ENCODE results near the gene ZFR.
"Not testable (repeated sequence)": the region's sequence is repeated elsewhere in the genome, so short reads cannot be mapped to it uniquely, and the experiment has no call there.

The ZFR gene

GRCh38 chr5:32315221-32316014 lies 129.1 kb downstream of the ZFR start:
- no peaks in the 10 kb centered on the region for H3K9me3 ChIP-seq
- no peak for TF ChIP-seq CTCF (IDR thresholded peaks at IDR 0.05; ENCODE audit: low read depth, low read length)
- H3K4me1 ChIP-seq: no peaks in the 10 kb centered on the region
- H3K36me3 ChIP-seq: no peaks in the 10 kb centered on the region
- no peaks in the 10 kb centered on the region for H3K27me3 ChIP-seq
- no peak overlapping the region for H3K4me3 ChIP-seq (ENCODE audit: low read depth, low read length)
- no peak for DNase-seq

- no peak for TF ChIP-seq CTCF (IDR thresholded peaks at IDR 0.05; ENCODE audit: low read depth, low read length)
- DNase-seq: no peak
- H3K4me1 ChIP-seq: no peaks in the 10 kb centered on the region
- H3K4me3 ChIP-seq (ENCODE audit: low read depth, low read length): no peak overlapping the region
- no peaks in the 10 kb centered on the region for H3K27me3 ChIP-seq
- no peaks in the 10 kb centered on the region for H3K9me3 ChIP-seq
- no peaks in the 10 kb centered on the region for H3K36me3 ChIP-seq
These were observed 129.9 kb downstream of the ZFR start for GRCh38 chr5:32314658-32315057.

GRCh38 chr5:32314152-32314488 lies 130.4 kb downstream of the ZFR start:
- not testable (repeated sequence) for H3K9me3 ChIP-seq; H3K4me3 ChIP-seq (ENCODE audit: low read depth, low read length); H3K4me1 ChIP-seq; H3K27me3 ChIP-seq; DNase-seq; H3K36me3 ChIP-seq

- peak; percentile 100 for DNase-seq
- Histone ChIP-seq H3K36me3 (no peaks in the 10 kb centered on the region), H3K9me3 (no peaks in the 10 kb centered on the region), H3K27me3 (no peaks in the 10 kb centered on the region), H3K4me1 (no peaks in the 10 kb centered on the region), H3K4me3 (ENCODE audit: low read depth, low read length) (peak within 1 kb of the TSS; percentile 71)
- TF ChIP-seq CTCF (IDR thresholded peaks at IDR 0.05; ENCODE audit: low read depth, low read length): no peak
These were observed 131.8 kb downstream of the ZFR start, which contains the start of gene MTMR12 for GRCh38 chr5:32312595-32313332. MTMR12 (minus strand) TSS chr5:32312939; CDS start chr5:32312838, 101 bp downstream.

- Histone ChIP-seq H3K4me3 (ENCODE audit: low read depth, low read length) (peak overlapping the region; percentile 71), H3K9me3 (no peaks in the 10 kb centered on the region), H3K27me3 (no peaks in the 10 kb centered on the region), H3K36me3 (no peaks in the 10 kb centered on the region), H3K4me1 (no peaks in the 10 kb centered on the region)
- TF ChIP-seq CTCF (IDR thresholded peaks at IDR 0.05; ENCODE audit: low read depth, low read length): no peak
- DNase-seq: peak; percentile 75
These were observed 132.3 kb downstream of the ZFR start for GRCh38 chr5:32312197-32312594.

- peak overlapping the region; percentile 71 for H3K4me3 ChIP-seq (ENCODE audit: low read depth, low read length)
- H3K27me3 ChIP-seq: no peaks in the 10 kb centered on the region
- no peaks in the 10 kb centered on the region for H3K36me3 ChIP-seq
- no peak for TF ChIP-seq CTCF (IDR thresholded peaks at IDR 0.05; ENCODE audit: low read depth, low read length)
- H3K9me3 ChIP-seq: no peaks in the 10 kb centered on the region
- no peak for DNase-seq
- no peaks in the 10 kb centered on the region for H3K4me1 ChIP-seq
These were observed 132.9 kb downstream of the ZFR start for GRCh38 chr5:32311404-32312196.

Data from BE2C (cell line).